ENCODE data around the gene SMPDL3B. TPM values are rescaled to one million over a fixed set of nuclear protein-coding genes. Genes with fewer than 3 reads are reported as not detected.

The SMPDL3B gene
- total and polyA plus RNA-seq, 2 of the 4 experiments (the other 2 are of a cell fraction): not detected

DNA sequence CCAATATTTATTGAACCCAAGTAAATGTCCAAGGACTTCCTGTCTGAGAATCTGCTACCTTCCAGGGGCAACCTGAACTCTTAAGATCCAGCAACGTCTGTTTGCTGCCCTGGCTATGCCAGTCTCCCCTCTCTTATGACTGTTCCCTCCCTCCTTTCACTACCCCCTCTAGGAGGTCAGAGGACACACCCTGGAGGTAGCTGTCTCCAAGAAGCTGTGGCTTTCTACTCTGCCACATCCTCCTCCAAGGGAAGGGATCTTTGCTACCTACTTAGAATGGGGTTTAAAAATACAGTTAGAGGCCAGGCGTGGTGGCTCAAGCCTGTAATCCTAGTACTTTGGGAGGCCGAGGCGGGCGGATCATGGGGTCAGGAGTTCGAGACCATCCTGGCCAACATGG lies 3.6 kb upstream of the SMPDL3B start:
- Histone ChIP-seq H4K8ac (ENCODE audit: low read depth in 2 of 2, low read length in 2 of 2) (no peak overlapping the region), H3K4me3 (ENCODE audit: insufficient read depth, low read depth, low read length) (no peak overlapping the region), H4K91ac (ENCODE audit: insufficient read depth, low read depth, low read length) (no peak overlapping the region), H3K4me1 (ENCODE audit: control insufficient read depth, insufficient read depth, low read length) (peaks cover 4% of the 10 kb centered on the region), H3K4me2 (ENCODE audit: low read depth, low read length) (no peak overlapping the region), H2AFZ (replicated peaks; ENCODE audit: low read length, poor library complexity) (no peak overlapping the region), H4K5ac (ENCODE audit: low read depth, low read length) (no peak overlapping the region), H2BK5ac (ENCODE audit: low read depth, low read length, poor library complexity, severe bottlenecking) (no peak overlapping the region), H2BK15ac (ENCODE audit: low read depth, low read length) (no peak overlapping the region), H3K79me1 (ENCODE audit: low read depth in 1 of 2, low read length in 2 of 2) (no peaks in the 10 kb centered on the region), H2BK20ac (ENCODE audit: low read depth, low read length) (no peak overlapping the region), H3K23ac (ENCODE audit: low read depth, low read length) (no peak overlapping the region), H2AK9ac (replicated peaks; ENCODE audit: low read depth, low read length, poor library complexity) (no peak overlapping the region), H4K20me1 (ENCODE audit: insufficient read depth, low read length) (no peaks in the 10 kb centered on the region), H3K9me1 (ENCODE audit: insufficient read depth, low read length) (no peaks in the 10 kb centered on the region), H2BK120ac (ENCODE audit: low read depth, low read length) (no peak overlapping the region), H3K36me3 (ENCODE audit: control insufficient read depth, insufficient read depth, low read length) (no peaks in the 10 kb centered on the region), H3K27ac (ENCODE audit: insufficient read depth, low read length) (no peak overlapping the region), H3K4ac (ENCODE audit: low read depth, low read length) (no peak overlapping the region), H3K27me3 (ENCODE audit: control insufficient read depth, insufficient read depth, low read length) (peaks cover 16% of the 10 kb centered on the region), H3K56ac (ENCODE audit: extremely low read depth, insufficient read depth, low read length) (no peak overlapping the region), H3K18ac (ENCODE audit: low read depth, low read length) (no peak overlapping the region), H3K9ac (ENCODE audit: low read depth, low read length) (no peak overlapping the region), H3K14ac (replicated peaks; ENCODE audit: low read depth, low read length) (no peak overlapping the region), H3K9me3 (ENCODE audit: control insufficient read depth, insufficient read depth, low read length) (no peaks in the 10 kb centered on the region), H2AK5ac (ENCODE audit: low read depth, low read length) (no peak overlapping the region)
- DNase-seq (no peak), ATAC-seq (ENCODE audit: low read depth) (no peak)
- TF ChIP-seq MAZ (IDR thresholded peaks at IDR 0.05; ENCODE audit: borderline replicate concordance, low read depth, low read length): no peak
- no peak for TF ChIP-seq POLR2A (IDR thresholded peaks at IDR 0.05; ENCODE audit: low read depth, low read length)
- TF ChIP-seq, protein P1, sequence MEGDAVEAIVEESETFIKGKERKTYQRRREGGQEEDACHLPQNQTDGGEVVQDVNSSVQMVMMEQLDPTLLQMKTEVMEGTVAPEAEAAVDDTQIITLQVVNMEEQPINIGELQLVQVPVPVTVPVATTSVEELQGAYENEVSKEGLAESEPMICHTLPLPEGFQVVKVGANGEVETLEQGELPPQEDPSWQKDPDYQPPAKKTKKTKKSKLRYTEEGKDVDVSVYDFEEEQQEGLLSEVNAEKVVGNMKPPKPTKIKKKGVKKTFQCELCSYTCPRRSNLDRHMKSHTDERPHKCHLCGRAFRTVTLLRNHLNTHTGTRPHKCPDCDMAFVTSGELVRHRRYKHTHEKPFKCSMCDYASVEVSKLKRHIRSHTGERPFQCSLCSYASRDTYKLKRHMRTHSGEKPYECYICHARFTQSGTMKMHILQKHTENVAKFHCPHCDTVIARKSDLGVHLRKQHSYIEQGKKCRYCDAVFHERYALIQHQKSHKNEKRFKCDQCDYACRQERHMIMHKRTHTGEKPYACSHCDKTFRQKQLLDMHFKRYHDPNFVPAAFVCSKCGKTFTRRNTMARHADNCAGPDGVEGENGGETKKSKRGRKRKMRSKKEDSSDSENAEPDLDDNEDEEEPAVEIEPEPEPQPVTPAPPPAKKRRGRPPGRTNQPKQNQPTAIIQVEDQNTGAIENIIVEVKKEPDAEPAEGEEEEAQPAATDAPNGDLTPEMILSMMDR (conservative IDR thresholded peaks at IDR 0.05; ENCODE audit: low read depth, low read length): no peak
- TF ChIP-seq RFX5 (IDR thresholded peaks at IDR 0.05; ENCODE audit: low read depth, low read length): no peak
- TF ChIP-seq, protein P2, sequence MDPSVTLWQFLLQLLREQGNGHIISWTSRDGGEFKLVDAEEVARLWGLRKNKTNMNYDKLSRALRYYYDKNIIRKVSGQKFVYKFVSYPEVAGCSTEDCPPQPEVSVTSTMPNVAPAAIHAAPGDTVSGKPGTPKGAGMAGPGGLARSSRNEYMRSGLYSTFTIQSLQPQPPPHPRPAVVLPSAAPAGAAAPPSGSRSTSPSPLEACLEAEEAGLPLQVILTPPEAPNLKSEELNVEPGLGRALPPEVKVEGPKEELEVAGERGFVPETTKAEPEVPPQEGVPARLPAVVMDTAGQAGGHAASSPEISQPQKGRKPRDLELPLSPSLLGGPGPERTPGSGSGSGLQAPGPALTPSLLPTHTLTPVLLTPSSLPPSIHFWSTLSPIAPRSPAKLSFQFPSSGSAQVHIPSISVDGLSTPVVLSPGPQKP (IDR thresholded peaks at IDR 0.05; ENCODE audit: borderline replicate concordance, low read depth, low read length): no peak
- TF ChIP-seq, protein P3, sequence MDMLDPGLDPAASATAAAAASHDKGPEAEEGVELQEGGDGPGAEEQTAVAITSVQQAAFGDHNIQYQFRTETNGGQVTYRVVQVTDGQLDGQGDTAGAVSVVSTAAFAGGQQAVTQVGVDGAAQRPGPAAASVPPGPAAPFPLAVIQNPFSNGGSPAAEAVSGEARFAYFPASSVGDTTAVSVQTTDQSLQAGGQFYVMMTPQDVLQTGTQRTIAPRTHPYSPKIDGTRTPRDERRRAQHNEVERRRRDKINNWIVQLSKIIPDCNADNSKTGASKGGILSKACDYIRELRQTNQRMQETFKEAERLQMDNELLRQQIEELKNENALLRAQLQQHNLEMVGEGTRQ (IDR thresholded peaks at IDR 0.05; ENCODE audit: low read depth, low read length): no peak
- no peak for TF ChIP-seq FOS (IDR thresholded peaks at IDR 0.05; ENCODE audit: low read depth, low read length)
- TF ChIP-seq MXI1 (IDR thresholded peaks at IDR 0.05; ENCODE audit: borderline replicate concordance, low read depth, low read length): no peak
- TF ChIP-seq NFE2L2 (IDR thresholded peaks at IDR 0.05; ENCODE audit: low read depth, low read length): no peak
- TF ChIP-seq RCOR1 (IDR thresholded peaks at IDR 0.05; ENCODE audit: insufficient replicate concordance, low read length): no peak
- TF ChIP-seq SMC3 (IDR thresholded peaks at IDR 0.05; ENCODE audit: low read depth, low read length): no peak
- no peak for TF ChIP-seq BHLHE40 (IDR thresholded peaks at IDR 0.05; ENCODE audit: low read depth, low read length)
- no peak for TF ChIP-seq CEBPB (IDR thresholded peaks at IDR 0.05; ENCODE audit: low read depth, low read length)
- TF ChIP-seq CHD1 (IDR thresholded peaks at IDR 0.05; ENCODE audit: low read depth, low read length): no peak
- TF ChIP-seq MAFK (IDR thresholded peaks at IDR 0.05; ENCODE audit: low read depth, low read length): no peak
- TF ChIP-seq RAD21 (IDR thresholded peaks at IDR 0.05; ENCODE audit: low read length): no peak
- in situ Hi-C loops (cut with MboI; ENCODE audit: low sequenced_read_pairs) (no loop called here), dilution Hi-C loops (cut with HindIII; ENCODE audit: low sequenced_read_pairs, unreplicated experiment) (no loop called here), intact Hi-C loops (cut with micrococcal nuclease) (no loop called here)
- WGBS, 2 experiments (ENCODE audit: extremely low coverage in 2 of 2, insufficient read length in 1 of 2): no CpG with 5 or more reads among the region's 6 CpGs
- ChIA-PET POLR2A (ENCODE audit: unreplicated experiment) (no interaction called here), CTCF (interaction anchor here (1.5 kb wide), 1 partner anchor 10 kb away, joined by 5 read pairs; no protein-coding TSS in a partner anchor)
- no TSS peak for BruUV-seq (replicated peaks)

Measured in IMR-90 (cell line).